ENCODE data around the gene ASRGL1. TPM values are rescaled to one million over a fixed set of nuclear protein-coding genes. Genes with fewer than 3 reads are reported as not detected.

ASRGL1 gene
- total RNA-seq, 3 donors from 2014 or later, result 6.7 to 22.0 (median 16.4) TPM

- no peaks in the 10 kb centered on the region for H3K9me3 ChIP-seq
- intact Hi-C loops (cut with DNase I; ENCODE audit: low total_unique reads), result no loop called here
- no peaks in the 10 kb centered on the region for H3K27me3 ChIP-seq
- no peaks in the 10 kb centered on the region for H3K36me3 ChIP-seq
- no peak for TF ChIP-seq POLR2AphosphoS5 (IDR thresholded peaks at IDR 0.05)
- no peak for TF ChIP-seq CTCF (IDR thresholded peaks at IDR 0.05)
- no peak for TF ChIP-seq POLR2A (IDR thresholded peaks at IDR 0.05)
- no peak overlapping the region for H3K4me3 ChIP-seq
- peaks cover 18 to 41% of the 10 kb centered on the region in 2 donors for H3K4me1 ChIP-seq
- DNase-seq (ENCODE audit: low spot score in 2 of 2), result peak in 1 of 2 donors; percentile 25
- peak overlapping the region; percentile 89 to 97 for H3K27ac ChIP-seq
Observed at GRCh38 chr11:62400281-62400680, 63.0 kb downstream of the ASRGL1 start.

- Histone ChIP-seq H3K27ac (peak overlapping the region; percentile 89 to 97), H3K36me3 (no peaks in the 10 kb centered on the region), H3K4me1 (peaks cover 18 to 39% of the 10 kb centered on the region in 2 donors), H3K9me3 (no peaks in the 10 kb centered on the region), H3K27me3 (no peaks in the 10 kb centered on the region), H3K4me3 (no peak overlapping the region)
- DNase-seq (ENCODE audit: low spot score in 2 of 2), result peak; percentile 58 to 69
- intact Hi-C loops (cut with DNase I; ENCODE audit: low total_unique reads), result no loop called here
- TF ChIP-seq POLR2AphosphoS5 (IDR thresholded peaks at IDR 0.05) (peak in 1 of 3 donors; percentile 74), CTCF (IDR thresholded peaks at IDR 0.05) (no peak)
Observed at GRCh38 chr11:62400760-62401159, 63.5 kb downstream of the ASRGL1 start.

- Histone ChIP-seq H3K4me1 (peaks cover 18 to 39% of the 10 kb centered on the region in 2 donors), H3K27ac (peak overlapping the region; percentile 89 to 97), H3K9me3 (no peaks in the 10 kb centered on the region), H3K27me3 (no peaks in the 10 kb centered on the region), H3K4me3 (peak overlapping the region in 1 of 3 donors; percentile 49), H3K36me3 (no peaks in the 10 kb centered on the region)
- TF ChIP-seq POLR2A (IDR thresholded peaks at IDR 0.05) (no peak), POLR2AphosphoS5 (IDR thresholded peaks at IDR 0.05) (no peak), CTCF (IDR thresholded peaks at IDR 0.05) (no peak)
- intact Hi-C loops (cut with DNase I; ENCODE audit: low total_unique reads), result no loop called here
- DNase-seq (ENCODE audit: low spot score in 2 of 2), result no peak
Observed at GRCh38 chr11:62401356-62401755, 64.1 kb downstream of the ASRGL1 start.

GRCh38 chr11:62401811-62402210 is 64.6 kb downstream of the ASRGL1 start:
- Histone ChIP-seq H3K27ac (peak overlapping the region; percentile 89 to 97), H3K36me3 (no peaks in the 10 kb centered on the region), H3K4me3 (peak overlapping the region in 2 of 3 donors; percentile 31 to 49), H3K9me3 (no peaks in the 10 kb centered on the region), H3K27me3 (no peaks in the 10 kb centered on the region), H3K4me1 (peaks cover 18 to 39% of the 10 kb centered on the region in 2 donors)
- intact Hi-C loops (cut with DNase I; ENCODE audit: low total_unique reads), result no loop called here
- no peak for TF ChIP-seq POLR2A (IDR thresholded peaks at IDR 0.05)
- TF ChIP-seq CTCF (IDR thresholded peaks at IDR 0.05), result no peak
- TF ChIP-seq POLR2AphosphoS5 (IDR thresholded peaks at IDR 0.05), result no peak
- peak in 1 of 2 donors; percentile 63 for DNase-seq (ENCODE audit: low spot score in 2 of 2)

GRCh38 chr11:62402226-62402959 is 65.1 kb downstream of the ASRGL1 start:
- no peak for TF ChIP-seq CTCF (IDR thresholded peaks at IDR 0.05)
- TF ChIP-seq POLR2A (IDR thresholded peaks at IDR 0.05), result no peak
- TF ChIP-seq POLR2AphosphoS5 (IDR thresholded peaks at IDR 0.05), result no peak
- Histone ChIP-seq H3K9me3 (no peaks in the 10 kb centered on the region), H3K4me1 (peaks cover 18 to 39% of the 10 kb centered on the region in 2 donors), H3K27me3 (no peaks in the 10 kb centered on the region), H3K36me3 (no peaks in the 10 kb centered on the region), H3K4me3 (peak overlapping the region in 2 of 3 donors; percentile 31 to 49), H3K27ac (peak overlapping the region; percentile 89 to 97)
- peak; percentile 60 to 74 for DNase-seq (ENCODE audit: low spot score in 2 of 2)
- intact Hi-C loops (cut with DNase I; ENCODE audit: low total_unique reads), result no loop called here

All from breast epithelium (tissue), 4 donors.